GM18907 (cell line): ENCODE results near the gene HEATR5A.
"Not testable (repeated sequence)": the region's sequence is repeated elsewhere in the genome, so short reads cannot be mapped to it uniquely, and the experiment has no call there.

Experiments
- ATAC-seq: cut with Tn5 transposase; IDR thresholded peaks from one replicate; pipeline ENCODE4 v1.9.1; 2021; ENCODE audit warnings: mild to moderate bottlenecking, moderate library complexity; ENCODE audit not compliant: unreplicated experiment

The HEATR5A gene

DNA sequence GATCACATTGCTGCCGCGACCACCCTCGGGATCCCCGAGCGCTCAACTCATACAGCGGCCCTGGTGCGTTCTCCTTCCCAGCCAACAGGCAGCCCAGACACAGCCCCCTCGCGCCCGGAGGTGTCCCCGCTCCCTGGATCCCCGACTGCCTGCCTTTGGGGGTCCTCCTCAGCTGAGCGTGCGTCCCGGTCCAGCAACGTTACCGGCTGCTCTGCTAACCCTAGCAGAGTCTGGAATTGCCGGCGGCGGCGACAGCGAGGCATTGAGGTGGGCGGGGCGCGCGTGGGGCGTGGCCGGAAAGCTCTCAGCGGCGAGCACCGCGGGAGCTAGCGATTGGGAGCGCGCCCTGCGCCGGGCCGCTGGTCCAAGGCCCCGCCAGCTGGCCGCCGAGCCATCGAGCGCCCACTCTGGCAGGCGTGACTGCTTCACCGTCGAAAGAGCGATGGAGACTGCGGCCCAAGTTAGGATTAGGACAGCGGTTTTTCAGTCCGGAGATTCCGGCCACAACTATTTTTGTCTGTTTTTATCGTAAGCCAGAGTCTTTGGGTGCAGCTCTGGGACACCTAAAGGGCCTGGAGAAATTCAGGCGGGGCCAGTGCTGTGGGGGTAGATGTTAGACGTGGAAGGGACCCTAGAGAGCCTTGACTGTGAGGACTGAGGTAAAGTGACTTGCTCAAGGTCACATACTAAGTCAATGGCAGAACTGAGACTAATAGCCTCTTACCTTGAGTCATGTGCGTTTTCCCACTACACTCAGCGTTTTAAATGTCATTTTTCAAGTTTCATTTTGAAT, at the start of gene HEATR5A:
Gene HEATR5A (minus strand): TSS at position 232 of the 793 bp plus-strand sequence. CDS start 17,575 bp downstream, outside the sequence.
- peak; percentile 96 for ATAC-seq

- ATAC-seq, result no peak
These were observed 46.2 kb upstream of the HEATR5A start for GRCh38 chr14:31466554-31466953.

GRCh38 chr14:31465111-31465510, 44.8 kb upstream of the HEATR5A start:
- ATAC-seq, result no peak

DNA sequence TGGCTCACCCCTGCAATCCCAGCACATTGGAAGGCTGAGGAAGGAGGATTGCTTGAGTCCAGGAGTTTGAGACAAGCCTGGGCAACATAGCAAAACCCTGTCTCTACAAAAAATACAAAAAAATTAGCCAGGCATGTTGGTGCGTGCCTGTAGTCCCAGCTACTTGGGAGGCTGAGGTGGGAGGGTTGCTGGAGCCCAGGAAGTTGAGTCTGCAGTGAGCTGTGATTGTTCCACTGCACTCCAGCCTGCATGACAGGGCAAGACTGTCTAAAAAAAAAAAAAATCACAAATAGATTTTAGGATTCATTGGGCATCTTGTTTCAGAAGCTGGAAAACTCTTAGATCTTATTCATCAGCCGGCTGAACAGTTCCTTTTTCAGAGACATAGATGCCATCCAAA, 42.1 kb upstream of the HEATR5A start:
- not testable (repeated sequence) for ATAC-seq

GRCh38 chr14:31461545-31461944, 41.2 kb upstream of the HEATR5A start:
- ATAC-seq, result no peak

DNA sequence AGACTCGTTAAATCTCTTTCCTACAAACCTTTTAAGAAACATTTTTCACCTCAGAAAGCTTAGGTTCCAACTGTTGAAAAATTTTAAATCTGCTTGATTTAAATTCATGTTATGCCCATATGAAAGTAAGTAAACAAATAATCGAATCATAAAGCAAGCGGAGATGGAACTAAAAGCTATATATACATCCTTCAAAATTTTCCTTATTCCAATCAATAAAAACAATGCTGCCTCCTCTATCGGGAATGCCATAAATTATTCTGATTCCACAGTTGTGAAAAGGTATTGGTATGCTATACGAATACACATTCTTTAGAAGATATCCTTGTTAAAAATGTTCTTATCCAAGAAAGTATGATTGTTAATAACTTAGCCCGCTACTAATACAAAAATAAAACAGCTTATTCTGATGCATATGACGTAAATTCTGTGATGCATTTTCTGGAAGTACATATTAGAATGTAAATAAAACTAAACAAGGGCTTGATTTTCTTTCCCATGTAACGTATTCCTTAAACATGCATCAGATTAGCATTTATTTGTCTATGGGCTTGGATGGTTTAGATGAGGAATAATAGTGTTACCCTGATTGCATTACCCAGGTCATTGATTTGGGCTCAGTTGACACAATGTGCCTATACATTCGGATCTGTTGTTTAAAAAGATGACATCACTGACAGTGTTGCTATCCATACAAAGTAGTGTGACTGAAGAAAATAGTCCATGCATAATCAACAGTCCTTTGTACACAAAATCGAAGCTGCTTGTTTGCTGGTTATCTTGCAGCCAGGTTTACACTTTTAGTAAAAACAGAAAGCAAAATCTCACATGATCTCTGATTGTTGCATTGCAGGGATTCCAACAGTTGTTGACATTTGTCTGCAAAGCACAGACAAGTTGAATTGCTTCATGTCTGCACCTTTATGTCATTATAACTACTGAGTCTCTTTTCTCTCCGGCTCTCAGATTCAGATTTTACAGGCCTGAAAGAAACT, 37.6 kb upstream of the HEATR5A start:
- ATAC-seq, result no peak

GRCh38 chr14:31456841-31457664, 36.7 kb upstream of the HEATR5A start, which contains the start of gene DTD2:
Gene DTD2, minus strand, starts transcription at chr14:31457506. Its CDS starts 113 bp downstream, at chr14:31457393.
- peak; percentile 99 for ATAC-seq

DNA sequence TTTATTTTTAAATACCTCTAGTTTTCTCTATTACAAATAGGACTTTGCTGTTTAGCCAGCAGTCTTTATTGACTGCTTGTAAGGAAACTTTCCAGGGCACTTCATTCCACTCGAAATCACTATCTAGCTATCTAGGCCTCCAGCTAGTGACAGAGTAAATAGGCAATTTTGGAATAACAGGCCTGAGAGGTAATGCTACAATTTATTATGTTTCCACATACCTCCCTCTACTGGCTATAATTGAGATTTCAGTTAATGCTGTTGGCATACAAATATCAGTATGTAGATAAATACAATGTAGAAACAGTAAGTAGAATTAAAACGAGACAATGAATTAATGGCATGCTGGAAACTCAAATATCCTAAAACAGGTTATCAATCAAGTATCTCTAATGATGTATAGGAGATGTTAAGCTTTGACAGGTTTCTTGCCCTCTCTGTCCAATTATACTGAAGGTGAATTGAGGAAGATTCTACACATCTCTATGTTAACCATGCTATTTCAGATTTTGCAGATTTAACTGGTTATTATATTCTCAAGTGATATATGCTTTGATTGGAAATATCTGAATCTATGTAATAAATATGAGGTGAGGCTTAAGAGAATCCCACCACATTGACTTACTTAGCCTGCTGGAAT, 29.7 kb upstream of the HEATR5A start:
- ATAC-seq, result peak; percentile 76

DNA sequence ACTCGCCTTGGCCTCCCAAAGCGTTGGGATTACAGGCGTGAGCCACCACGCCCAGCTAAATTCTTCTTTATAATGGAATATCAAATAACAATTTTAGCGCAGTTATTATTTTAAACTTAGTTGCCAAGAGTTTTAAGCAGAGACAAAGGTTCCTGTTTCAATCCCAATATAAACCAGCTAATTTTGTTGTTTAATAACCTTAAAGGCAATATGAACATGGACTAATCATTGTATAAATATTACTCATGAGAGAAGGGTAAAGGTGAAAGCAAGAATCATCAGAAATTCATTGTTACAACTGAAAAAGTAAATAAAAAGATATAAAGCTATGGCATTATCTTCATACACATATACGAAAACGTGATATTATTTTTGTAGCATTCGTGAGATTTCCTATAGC, 28.8 kb upstream of the HEATR5A start:
- ATAC-seq, result no peak

- no peak for ATAC-seq
These were observed 25.4 kb upstream of the HEATR5A start for GRCh38 chr14:31445703-31446102.

GRCh38 chr14:31442284-31442683, 21.9 kb upstream of the HEATR5A start:
- ATAC-seq, result no peak

DNA sequence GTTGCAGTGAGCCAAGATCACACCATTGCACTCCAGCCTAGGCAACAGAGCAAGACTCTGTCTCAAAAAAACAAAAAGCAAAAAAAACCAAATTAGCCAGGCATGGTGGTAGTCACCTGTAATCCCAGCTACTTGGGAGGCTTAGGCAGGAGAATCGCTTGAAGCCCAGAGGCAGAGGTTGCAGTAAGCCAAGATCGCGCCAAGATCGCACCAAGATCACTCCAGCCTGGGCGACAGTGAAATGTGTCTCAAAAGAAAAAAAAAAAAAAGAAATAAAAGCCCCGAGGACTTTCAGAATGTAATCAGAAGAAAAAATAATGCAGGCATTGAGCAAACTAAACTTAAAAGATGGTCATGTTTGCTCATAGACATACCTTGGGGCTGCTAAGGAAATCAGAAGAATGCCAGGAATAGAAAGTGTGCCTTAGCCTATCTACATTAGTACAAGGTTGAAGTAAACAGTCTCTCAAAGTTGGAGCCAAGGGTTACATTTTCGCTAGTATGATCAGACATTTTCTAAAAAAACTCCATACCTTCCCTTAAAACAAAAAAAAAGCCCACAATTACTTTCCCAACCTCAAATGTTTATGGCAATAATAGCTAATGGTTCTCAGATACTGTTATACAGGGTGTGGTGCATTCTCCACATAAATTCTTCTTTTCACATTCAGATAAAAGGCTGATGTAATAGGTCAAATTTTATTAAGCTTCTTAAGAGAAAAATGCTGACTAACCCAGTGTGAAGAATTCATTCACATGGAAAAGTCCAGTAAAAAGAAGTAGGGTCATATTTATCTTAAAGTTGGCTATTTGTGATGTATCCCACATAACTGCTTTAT, 21.1 kb upstream of the HEATR5A start:
- no peak for ATAC-seq

DNA sequence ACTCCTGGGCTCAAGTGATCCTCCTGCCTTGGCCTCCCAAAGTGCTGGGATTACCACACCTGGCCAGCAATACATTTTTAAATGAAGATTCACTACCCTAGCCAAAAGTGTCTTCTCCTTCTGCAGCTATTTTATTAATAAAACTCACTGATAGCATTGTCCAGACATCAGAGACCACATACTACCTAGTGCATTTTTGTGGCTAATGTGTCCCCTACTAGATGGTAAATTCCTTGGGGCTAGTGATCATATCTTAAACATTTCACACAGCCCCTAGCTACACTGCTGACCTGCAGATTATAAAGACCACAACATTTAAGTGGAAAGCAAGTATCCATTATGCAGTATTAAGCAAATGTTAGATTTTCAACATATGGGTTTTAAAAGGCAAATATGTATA, 19.9 kb upstream of the HEATR5A start:
- no peak for ATAC-seq

DNA sequence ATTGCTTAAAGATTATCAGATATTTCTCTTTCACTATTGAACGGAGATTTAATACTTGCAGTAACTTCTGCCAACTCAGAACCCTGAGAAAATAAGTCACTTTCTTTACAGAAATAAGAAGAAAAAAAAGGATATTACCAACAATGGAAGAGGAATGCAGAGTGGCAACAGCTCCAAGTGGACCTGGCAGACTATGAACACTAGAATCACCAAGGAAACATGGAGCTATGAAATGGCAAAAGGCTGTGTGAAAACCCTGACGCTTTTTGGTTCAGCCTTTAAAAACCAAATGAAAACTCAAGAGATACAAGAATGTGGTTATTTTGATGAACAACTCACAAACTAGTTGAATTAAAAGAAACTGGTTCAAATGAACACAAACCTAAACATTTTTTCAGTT, 19.2 kb upstream of the HEATR5A start:
- ATAC-seq, result no peak

GRCh38 chr14:31437045-31437691, 16.8 kb upstream of the HEATR5A start:
- ATAC-seq, result not testable (repeated sequence)

DNA sequence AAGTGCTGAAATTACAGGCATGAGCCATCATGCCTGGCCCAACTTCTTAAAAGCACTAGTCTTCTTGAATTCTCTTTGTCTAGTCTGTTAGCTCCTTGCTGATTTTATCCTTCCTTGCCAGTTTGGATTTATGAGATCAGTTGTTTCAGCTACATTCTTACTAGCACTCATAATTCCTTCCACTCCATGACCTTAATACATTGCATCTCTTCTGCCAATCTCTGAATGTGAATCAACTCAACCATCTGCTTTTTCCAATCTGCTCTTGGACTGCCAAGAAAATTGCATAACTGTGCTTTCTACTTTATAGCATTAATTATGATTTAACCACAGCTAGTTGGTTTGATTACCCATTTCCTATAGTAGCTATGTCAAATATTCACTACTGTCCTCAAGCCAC, 14.9 kb upstream of the HEATR5A start:
- ATAC-seq, result no peak

DNA sequence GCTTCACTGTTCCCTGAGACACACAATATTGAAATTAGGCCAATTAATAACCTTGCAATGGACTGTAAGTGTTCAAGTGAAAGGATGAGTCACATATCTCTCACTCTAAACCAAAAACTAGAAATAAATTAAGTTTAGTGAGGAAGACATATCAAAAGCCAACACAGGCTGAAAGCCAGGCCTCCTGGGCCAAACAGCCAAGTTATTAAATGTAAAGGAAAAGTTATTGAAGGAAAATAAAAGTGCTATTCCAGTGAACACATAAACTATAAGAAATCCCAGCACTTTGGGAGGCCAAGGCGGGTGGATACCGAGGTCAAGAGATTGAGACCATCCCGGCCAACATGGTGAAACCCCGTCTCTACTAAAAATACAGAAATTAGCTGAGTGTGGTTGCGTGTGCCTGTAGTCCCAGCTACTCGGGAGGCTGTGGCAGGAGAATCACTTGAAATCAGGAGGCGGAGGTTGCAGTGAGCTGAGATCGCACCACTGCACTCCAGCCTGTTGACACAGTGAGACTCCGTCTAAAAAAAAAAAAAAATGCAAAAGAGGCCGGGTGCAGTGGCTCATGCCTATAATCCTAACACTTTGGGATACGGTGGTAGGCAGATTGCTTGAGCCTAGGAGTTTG, 10.4 kb upstream of the HEATR5A start:
- ATAC-seq, result no peak

DNA sequence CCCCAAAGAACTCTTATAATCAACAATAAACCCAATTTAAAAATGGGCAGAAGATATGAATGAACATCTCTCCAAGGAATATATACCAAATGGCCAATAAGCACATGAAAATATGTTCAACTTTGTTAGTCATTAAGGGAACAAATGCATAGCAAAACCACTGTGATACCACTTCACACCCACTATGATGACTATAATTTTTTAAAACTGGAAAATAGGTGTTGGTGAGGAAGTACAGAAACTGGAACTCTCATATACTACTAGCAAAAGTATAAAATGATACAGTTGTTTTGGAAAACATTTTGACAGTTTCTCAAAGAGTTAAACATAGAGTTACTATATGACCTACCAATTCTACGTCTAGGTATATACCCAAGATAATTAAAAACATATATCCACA, 9.4 kb upstream of the HEATR5A start:
- no peak for ATAC-seq
